ENCODE measurements around the gene MBNL2. TPM values are rescaled to one million over a fixed set of nuclear protein-coding genes. Genes with fewer than 3 reads are reported as not detected.

MBNL2 gene
- total and polyA plus RNA-seq, 2 of the 13 experiments (the other 11 are each of a cell fraction or from before 2014, with no cell fraction given) = 30.8 to 59.0 TPM

- TF ChIP-seq ZBTB26 (CRISPR knock-in tag; IDR thresholded peaks at IDR 0.05; ENCODE audit: borderline replicate concordance) (no peak), LRRFIP1 (CRISPR knock-in tag; conservative IDR thresholded peaks at IDR 0.05) (no peak), KAT8 (CRISPR knock-in tag; IDR thresholded peaks at IDR 0.05) (no peak)
Observed at GRCh38 chr13:97205465-97205864, 16.7 kb upstream of the MBNL2 start (continued).

GRCh38 chr13:97205982-97206381 is 16.2 kb upstream of the MBNL2 start:
- TF ChIP-seq HMG20B (CRISPR knock-in tag; conservative IDR thresholded peaks at IDR 0.05) = no peak
- TF ChIP-seq NFYC (CRISPR knock-in tag; IDR thresholded peaks at IDR 0.05) = no peak
- DNase-seq (ENCODE audit: low spot score) (no peak), FAIRE-seq (no peak), ATAC-seq (peak; percentile 31; the same call in 1 of the 3 replicates)
- Histone ChIP-seq H3K27ac (ENCODE audit: extremely low read length, insufficient read depth, low read length) (no peak overlapping the region), H3K4me3 (replicated peaks in 1 of 3; ENCODE audit: insufficient read depth in 1 of 3, low read depth in 2 of 3, low read length in 3 of 3) (no peak overlapping the region), H3K4me1 (ENCODE audit: insufficient read depth, low read length) (peaks cover 8% of the 10 kb centered on the region), H3K27me3 (ENCODE audit: control insufficient read depth in 1 of 2, insufficient read depth in 2 of 2, low read length in 2 of 2) (no peaks in the 10 kb centered on the region), H3K36me3 (replicated peaks in 1 of 2; ENCODE audit: control insufficient read depth in 1 of 2, insufficient read depth in 2 of 2, low read length in 2 of 2) (no peaks in the 10 kb centered on the region), H3K9ac (ENCODE audit: insufficient read depth, low read depth, low read length) (no peak overlapping the region), H2AFZ (ENCODE audit: low read length) (no peak overlapping the region), H3K79me2 (ENCODE audit: insufficient read depth, low read length) (no peaks in the 10 kb centered on the region), H4K20me1 (ENCODE audit: insufficient read depth, low read length) (no peaks in the 10 kb centered on the region), H3K4me2 (ENCODE audit: low read depth, low read length) (no peak overlapping the region), H3K9me3 (ENCODE audit: low read length) (peaks cover 5% of the 10 kb centered on the region; the same call in 1 of the 2 replicates)
- POLR2A ChIA-PET = no interaction called here
- intact Hi-C loops (cut with micrococcal nuclease; ENCODE audit: unreplicated experiment) = no loop called here
- WGBS (ENCODE audit: low lambda C conversion rate) = 6% methylated on average over 3 of the region's 3 CpGs
- no TSS peak for BruUV-seq (replicated peaks)
- CTCF ChIA-PET (ENCODE audit: low intra/inter-chr PET ratio, low total read pairs) = no interaction called here
- in situ Hi-C loops (cut with HindIII; ENCODE audit: extremely low pct_ligation_motif_present, low pct_unique_long_range_greater_than_20kb) = no loop called here
